ENCODE results near the gene AADACL3. TPM values are rescaled to one million over a fixed set of nuclear protein-coding genes. Genes with fewer than 3 reads are reported as not detected.
A peak's percentile ranks its signal among the peaks of the same experiment; 100 is the strongest.

The AADACL3 gene
- total and polyA plus RNA-seq, 2 experiments from 2014 or later = not detected

DNA sequence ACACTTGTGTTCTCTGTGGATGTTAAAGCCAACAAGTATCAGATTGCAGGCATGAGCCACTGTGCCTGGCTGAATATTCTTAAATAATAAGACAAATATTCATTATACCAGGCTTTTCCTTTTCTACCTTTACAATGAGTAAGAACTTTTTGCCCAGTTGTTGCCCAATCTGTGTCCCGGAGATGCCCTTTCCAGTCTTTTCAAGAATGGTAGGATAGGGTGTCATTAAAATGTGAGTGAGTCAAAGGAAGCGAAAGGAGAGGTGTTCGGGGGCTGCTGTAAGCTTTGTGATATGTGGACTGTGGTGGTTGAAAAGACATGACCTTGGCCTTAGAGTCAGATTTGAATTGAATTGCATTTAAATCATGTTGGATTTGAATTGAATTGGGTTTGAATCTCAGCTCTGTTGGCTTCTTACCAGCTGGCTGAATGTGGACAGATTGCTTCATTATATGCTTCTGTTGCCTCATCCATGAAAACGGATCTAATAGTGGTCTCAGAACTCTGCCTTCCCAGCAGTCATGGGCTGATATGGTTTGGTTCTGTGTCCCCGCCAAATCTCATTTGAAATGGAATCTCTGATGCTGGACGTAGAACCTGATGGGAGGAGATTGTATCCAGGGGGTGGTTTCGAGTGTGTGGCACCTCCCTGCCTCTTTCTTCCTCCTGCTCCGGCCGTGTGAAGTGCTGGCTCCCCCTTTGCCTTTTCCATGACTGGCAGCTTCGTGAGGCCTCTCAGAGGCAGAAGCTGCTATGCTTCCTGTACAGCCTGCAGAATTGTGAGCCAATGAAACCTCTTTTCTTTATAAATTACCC, 22.7 kb upstream of the AADACL3 start:
- no peak overlapping the region for H3K4me2 ChIP-seq (ENCODE audit: unreplicated experiment)
- H3K4me3 ChIP-seq = no peak overlapping the region
- H3F3A ChIP-seq (ENCODE audit: insufficient read depth) = peaks cover 4% of the 10 kb centered on the region; the same call in 1 of the 2 replicates
- H3K79me2 ChIP-seq (ENCODE audit: insufficient read depth) = no peaks in the 10 kb centered on the region
- peak; percentile 19 for DNase-seq
- no peaks in the 10 kb centered on the region for H3K9me2 ChIP-seq (ENCODE audit: insufficient read depth)
- H3K4me1 ChIP-seq (ENCODE audit: insufficient read depth) = peaks cover 8% of the 10 kb centered on the region
- 36 to 41% methylated on average over 10 of the region's 10 CpGs for WGBS, 2 experiments (ENCODE audit: low coverage in 1 of 2, low lambda C conversion rate in 2 of 2, missing lambda C conversion rate in 2 of 2)
- no peak overlapping the region for H3K27ac ChIP-seq
- in situ Hi-C loops (cut with MboI) = no loop called here
- no peaks in the 10 kb centered on the region for H3K9me3 ChIP-seq (ENCODE audit: low read depth)
- H3K27me3 ChIP-seq (replicated peaks; ENCODE audit: insufficient read depth) = no peaks in the 10 kb centered on the region
- H4K20me1 ChIP-seq (ENCODE audit: insufficient read depth) = no peaks in the 10 kb centered on the region
- H2AFZ ChIP-seq = 0 out of 2 replicates have a peak overlapping the region, but pooled peaks have one; percentile 29
- no peak for TF ChIP-seq EZH2phosphoT487 (IDR thresholded peaks at IDR 0.05; ENCODE audit: insufficient read depth, low read depth)
- TF ChIP-seq EZH2 (IDR thresholded peaks at IDR 0.05; ENCODE audit: insufficient read depth, poor library complexity, severe bottlenecking) = no peak
- H3K9ac ChIP-seq = no peak overlapping the region
- H3K36me3 ChIP-seq (ENCODE audit: low read depth) = no peaks in the 10 kb centered on the region

DNA sequence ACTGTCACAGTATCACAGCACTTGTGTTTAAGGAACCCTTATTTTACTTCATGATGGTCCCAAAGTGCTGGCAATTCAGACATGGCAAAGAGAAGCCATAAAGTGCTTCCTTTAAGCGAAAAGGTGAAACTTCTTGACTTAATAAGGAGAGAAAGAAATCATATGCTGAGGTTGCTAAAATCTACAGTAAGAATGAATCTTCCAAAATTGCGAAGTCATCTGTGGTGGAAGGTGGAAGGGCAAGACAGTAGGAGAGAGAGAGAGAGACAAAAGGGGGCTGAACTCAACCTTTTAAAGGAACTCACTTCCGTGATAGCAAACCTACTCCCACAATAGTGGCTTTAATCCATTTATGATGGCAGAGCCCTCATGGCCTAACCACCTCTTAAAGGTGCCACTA, 19.3 kb upstream of the AADACL3 start:
- DNase-seq = no peak
- no peaks in the 10 kb centered on the region for H4K20me1 ChIP-seq (ENCODE audit: insufficient read depth)
- H3K9me3 ChIP-seq (ENCODE audit: low read depth) = no peaks in the 10 kb centered on the region
- no peaks in the 10 kb centered on the region for H3K36me3 ChIP-seq (ENCODE audit: low read depth)
- peaks cover 4% of the 10 kb centered on the region; the same call in 1 of the 2 replicates for H3F3A ChIP-seq (ENCODE audit: insufficient read depth)
- no peak overlapping the region for H3K9ac ChIP-seq
- WGBS, 2 experiments (ENCODE audit: low coverage in 1 of 2, low lambda C conversion rate in 2 of 2, missing lambda C conversion rate in 2 of 2) = 67 to 75% methylated on average over 3 of the region's 3 CpGs
- no peak overlapping the region for H3K4me2 ChIP-seq (ENCODE audit: unreplicated experiment)
- H3K27me3 ChIP-seq (replicated peaks; ENCODE audit: insufficient read depth) = no peaks in the 10 kb centered on the region
- no peak overlapping the region for H3K4me3 ChIP-seq
- no peaks in the 10 kb centered on the region for H3K9me2 ChIP-seq (ENCODE audit: insufficient read depth)
- peak overlapping the region; percentile 71 for H3K27ac ChIP-seq
- peaks cover 8% of the 10 kb centered on the region for H3K4me1 ChIP-seq (ENCODE audit: insufficient read depth)
- no peak overlapping the region for H2AFZ ChIP-seq
- no peak for TF ChIP-seq EZH2 (IDR thresholded peaks at IDR 0.05; ENCODE audit: insufficient read depth, poor library complexity, severe bottlenecking)
- TF ChIP-seq EZH2phosphoT487 (IDR thresholded peaks at IDR 0.05; ENCODE audit: insufficient read depth, low read depth) = no peak
- H3K79me2 ChIP-seq (ENCODE audit: insufficient read depth) = no peaks in the 10 kb centered on the region
- in situ Hi-C loops (cut with MboI) = no loop called here

DNA sequence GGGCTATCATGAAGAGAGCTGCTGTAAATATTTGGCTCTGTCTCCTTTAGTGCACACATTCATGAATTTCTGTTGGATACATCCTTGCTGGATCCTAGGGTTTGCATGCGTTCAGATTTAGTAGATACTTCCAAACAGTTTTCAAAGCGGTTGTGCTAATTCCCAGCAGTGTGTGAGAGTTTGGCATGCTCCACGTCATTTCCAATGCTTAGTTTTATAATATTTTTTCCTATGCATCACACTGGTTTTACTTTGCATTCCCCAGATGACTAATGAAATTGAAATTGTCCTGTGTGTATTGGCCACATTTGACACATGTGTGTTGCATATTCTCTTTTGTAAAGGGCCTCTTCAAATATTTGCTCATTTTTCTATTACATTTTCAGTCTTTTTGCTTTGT, 18.5 kb upstream of the AADACL3 start:
- WGBS, 2 experiments (ENCODE audit: low coverage in 1 of 2, low lambda C conversion rate in 2 of 2, missing lambda C conversion rate in 2 of 2) = 16 to 19% methylated on average over 3 of the region's 3 CpGs
- peak; percentile 70 for DNase-seq
- no peaks in the 10 kb centered on the region for H3K9me2 ChIP-seq (ENCODE audit: insufficient read depth)
- H3K4me2 ChIP-seq (ENCODE audit: unreplicated experiment) = peak overlapping the region; percentile 52
- in situ Hi-C loops (cut with MboI) = no loop called here
- H3K27me3 ChIP-seq (replicated peaks; ENCODE audit: insufficient read depth) = no peaks in the 10 kb centered on the region
- 0 out of 2 replicates have a peak overlapping the region, but pooled peaks have one; percentile 21 for H2AFZ ChIP-seq
- H4K20me1 ChIP-seq (ENCODE audit: insufficient read depth) = no peaks in the 10 kb centered on the region
- H3K79me2 ChIP-seq (ENCODE audit: insufficient read depth) = no peaks in the 10 kb centered on the region
- H3K9ac ChIP-seq = peak overlapping the region; percentile 39; the same call in 1 of the 2 replicates
- H3K36me3 ChIP-seq (ENCODE audit: low read depth) = no peaks in the 10 kb centered on the region
- H3K27ac ChIP-seq = peak overlapping the region; percentile 71
- H3F3A ChIP-seq (ENCODE audit: insufficient read depth) = peaks cover 4% of the 10 kb centered on the region; the same call in 1 of the 2 replicates
- no peak for TF ChIP-seq EZH2 (IDR thresholded peaks at IDR 0.05; ENCODE audit: insufficient read depth, poor library complexity, severe bottlenecking)
- no peak for TF ChIP-seq EZH2phosphoT487 (IDR thresholded peaks at IDR 0.05; ENCODE audit: insufficient read depth, low read depth)
- H3K4me3 ChIP-seq = no peak overlapping the region
- H3K9me3 ChIP-seq (ENCODE audit: low read depth) = no peaks in the 10 kb centered on the region
- peaks cover 8% of the 10 kb centered on the region for H3K4me1 ChIP-seq (ENCODE audit: insufficient read depth)

DNA sequence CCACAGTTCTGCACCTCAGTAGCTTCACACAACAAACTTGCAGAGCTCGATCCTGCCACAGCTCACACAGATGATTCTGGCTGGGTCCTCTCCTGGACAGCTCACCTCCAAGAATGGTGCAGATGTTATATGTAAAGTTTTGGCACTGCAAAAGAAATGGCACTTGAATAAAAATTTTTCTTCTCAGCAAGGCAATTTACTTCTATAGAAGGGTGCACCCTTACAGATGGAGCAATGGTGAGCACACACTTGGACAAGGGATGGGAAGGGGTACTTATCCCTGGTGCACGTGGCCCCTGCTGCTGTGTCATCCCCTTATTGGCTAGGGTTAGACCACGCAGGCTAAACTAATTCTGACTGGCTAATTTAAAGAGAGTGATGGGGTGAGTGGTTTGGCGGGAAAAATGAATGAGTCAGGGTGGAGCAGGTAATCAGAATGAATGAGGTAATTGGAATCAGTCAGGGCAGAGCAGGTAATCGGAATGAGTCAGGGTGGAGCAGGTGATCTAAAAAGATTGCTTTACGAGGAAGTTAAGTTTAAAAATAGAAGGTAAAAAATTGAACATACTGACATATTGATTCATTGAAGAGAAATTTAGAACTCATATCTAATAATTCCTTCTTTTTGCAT, 12.0 kb upstream of the AADACL3 start:
- WGBS, 2 experiments (ENCODE audit: low coverage in 1 of 2, low lambda C conversion rate in 2 of 2, missing lambda C conversion rate in 2 of 2) = 38% methylated on average over 6 of the region's 6 CpGs
- no peak for DNase-seq
- 0 out of 2 replicates have a peak, but pooled peaks cover 6% of the 10 kb centered on the region for H3F3A ChIP-seq (ENCODE audit: insufficient read depth)
- no peak overlapping the region for H3K27ac ChIP-seq
- H3K9me3 ChIP-seq (ENCODE audit: low read depth) = no peaks in the 10 kb centered on the region
- H3K9ac ChIP-seq = no peak overlapping the region
- no peak overlapping the region for H2AFZ ChIP-seq
- no peaks in the 10 kb centered on the region for H3K27me3 ChIP-seq (replicated peaks; ENCODE audit: insufficient read depth)
- H3K36me3 ChIP-seq (ENCODE audit: low read depth) = no peaks in the 10 kb centered on the region
- H3K79me2 ChIP-seq (ENCODE audit: insufficient read depth) = no peaks in the 10 kb centered on the region
- TF ChIP-seq EZH2phosphoT487 (IDR thresholded peaks at IDR 0.05; ENCODE audit: insufficient read depth, low read depth) (no peak), EZH2 (IDR thresholded peaks at IDR 0.05; ENCODE audit: insufficient read depth, poor library complexity, severe bottlenecking) (no peak)
- no peak overlapping the region for H3K4me3 ChIP-seq
- peaks cover 8% of the 10 kb centered on the region; the same call in 1 of the 2 replicates for H3K4me1 ChIP-seq (ENCODE audit: insufficient read depth)
- H4K20me1 ChIP-seq (ENCODE audit: insufficient read depth) = no peaks in the 10 kb centered on the region
- in situ Hi-C loops (cut with MboI) = no loop called here
- H3K9me2 ChIP-seq (ENCODE audit: insufficient read depth) = no peaks in the 10 kb centered on the region
- no peak overlapping the region for H3K4me2 ChIP-seq (ENCODE audit: unreplicated experiment)
